SK-N-SH (cell line): ENCODE measurements around the gene NR2E3. TPM values are rescaled to one million over a fixed set of nuclear protein-coding genes. Genes with fewer than 3 reads are reported as not detected.

Experiments
- CTCF ChIA-PET: fragments of 300-600, 350-600 bp; formaldehyde crosslinking; extraction: SDS; loops from one replicate; lab custom pipeline; 2021; lab: Yijun Ruan, JAX
- POLR2A ChIA-PET: fragments of 350-600 bp; sonication (Branson Sonifier 250); formaldehyde crosslinking; extraction: SDS; loops from one replicate; lab custom pipeline; 2020; ENCODE audit warnings: antibody characterized with exemption, inconsistent platforms; lab: Yijun Ruan, JAX
- DNase-seq: peaks from one replicate; pipeline ENCODE4 v3.0.0; 2012
- H2AFZ ChIP-seq: fragments of 200-600 bp; sonication (generic); 2 replicates; pipeline ENCODE4 v1.8.1; 2016; ENCODE audit warnings: antibody characterized with exemption, mild to moderate bottlenecking, low read depth
- H3F3A ChIP-seq: fragments of 200-600 bp; sonication (generic); replicated peaks from 2 replicates; pipeline ENCODE3; 2016; ENCODE audit warnings: antibody characterized with exemption, mild to moderate bottlenecking; ENCODE audit not compliant: insufficient read depth
- H3K27ac ChIP-seq, 2 experiments: fragments of 200-500 bp in 1 of 2; fragments of 200-600 bp in 1 of 2; sonication (Bioruptor generic) in 1 of 2; sonication (generic), shearing (Covaris generic) in 1 of 2; 2 replicates each; pipeline versions ENCODE4 v1.5.1 to v1.6.1; 2014 to 2016; ENCODE audit warnings: low read depth in 2 of 2, inconsistent platforms in 1 of 2, low read length in 1 of 2, mild to moderate bottlenecking in 1 of 2, mixed read lengths in 1 of 2
- H3K27me3 ChIP-seq: fragments of 200-600 bp; sonication (generic), shearing (Covaris generic); 2 replicates; pipeline ENCODE4 v1.6.1; 2016; ENCODE audit warnings: mixed run types; ENCODE audit not compliant: insufficient read depth
- H3K36me3 ChIP-seq, 2 experiments: fragments of 200-500 bp in 1 of 2; fragments of 200-600 bp in 1 of 2; sonication (Bioruptor generic) in 1 of 2; sonication (generic) in 1 of 2; replicated peaks in 1 of 2; 2 replicates each; pipeline versions ENCODE3 to v1.5.1; 2014 to 2016; ENCODE audit warnings: low read length in 1 of 2, mild to moderate bottlenecking in 1 of 2; ENCODE audit not compliant: insufficient read depth in 2 of 2, control insufficient read depth in 1 of 2
- H3K4me1 ChIP-seq, 2 experiments: fragments of 200-500 bp in 1 of 2; fragments of 200-600 bp in 1 of 2; sonication (Bioruptor generic) in 1 of 2; sonication (generic), shearing (Covaris generic) in 1 of 2; 2 replicates each; pipeline versions ENCODE4 v1.5.1 to v1.6.1; 2014 to 2016; ENCODE audit warnings: low read depth in 1 of 2, low read length in 1 of 2, mixed run types in 1 of 2; ENCODE audit not compliant: insufficient read depth in 2 of 2, control insufficient read depth in 1 of 2
- H3K4me2 ChIP-seq: fragments of 200-600 bp; sonication (generic), shearing (Covaris generic); 2 replicates; pipeline ENCODE4 v1.6.1; 2017; ENCODE audit warnings: mixed run types
- H3K4me3 ChIP-seq, 2 experiments: fragments of 200-500 bp in 1 of 2; fragments of 200-600 bp in 1 of 2; sonication (Bioruptor generic) in 1 of 2; sonication (generic), shearing (Covaris generic) in 1 of 2; 2 replicates each; pipeline versions ENCODE4 v1.5.1 to v1.8.1; 2014 to 2016; ENCODE audit warnings: low read depth in 2 of 2, inconsistent platforms in 1 of 2, low read length in 1 of 2, mild to moderate bottlenecking in 1 of 2, mixed read lengths in 1 of 2, moderate library complexity in 1 of 2
- H3K79me2 ChIP-seq: fragments of 200-600 bp; sonication (generic); 2 replicates; pipeline ENCODE4 v1.8.1; 2017; ENCODE audit warnings: mild to moderate bottlenecking; ENCODE audit not compliant: insufficient read depth
- H3K9ac ChIP-seq: fragments of 200-600 bp; sonication (generic); 2 replicates; pipeline ENCODE4 v1.6.1; 2017; ENCODE audit warnings: mixed run types
- H3K9me2 ChIP-seq: fragments of 200-600 bp; sonication (generic); 2 replicates; pipeline ENCODE4 v1.6.1; 2017; ENCODE audit warnings: mixed run types
- H3K9me3 ChIP-seq: fragments of 200-600 bp; sonication (generic); 2 replicates; pipeline ENCODE4 v1.6.1; 2017; ENCODE audit warnings: mixed run types, mild to moderate bottlenecking, moderate library complexity
- H4K20me1 ChIP-seq: fragments of 200-600 bp; sonication (generic); 2 replicates; pipeline ENCODE4 v1.6.1; 2017; ENCODE audit warnings: mild to moderate bottlenecking, mixed run types; ENCODE audit not compliant: insufficient read depth
- CHD2 ChIP-seq: fragments of 150-350 bp; IDR thresholded peaks from 2 replicates; pipeline ENCODE4 v1.6.1; 2018; ENCODE audit warnings: low read length; ENCODE audit not compliant: partially characterized antibody
- ELF1 ChIP-seq: IDR thresholded peaks from 2 replicates; pipeline ENCODE4 v1.4.0; 2012
- EP300 ChIP-seq, 2 experiments: IDR thresholded peaks; 2 replicates each; pipeline versions ENCODE4 v1.4.0 to v1.6.1; 2012; ENCODE audit warnings: borderline replicate concordance in 1 of 2, low read depth in 1 of 2, low read length in 1 of 2
- EZH2phosphoT487 ChIP-seq: fragments of 200-600 bp; sonication (generic); IDR thresholded peaks from 2 replicates; pipeline ENCODE4 v1.6.1; 2017; ENCODE audit warnings: low read depth, mixed run types, mild to moderate bottlenecking, antibody characterized with exemption, moderate library complexity, borderline replicate concordance
- FOSL2 ChIP-seq: IDR thresholded peaks from 2 replicates; pipeline ENCODE4 v1.4.0; 2012; ENCODE audit warnings: low read depth, mild to moderate bottlenecking, moderate library complexity, borderline replicate concordance
- FOXM1 ChIP-seq: IDR thresholded peaks from 2 replicates; pipeline ENCODE4 v1.4.0; 2012; ENCODE audit warnings: low read depth, mild to moderate bottlenecking
- GABPA ChIP-seq: IDR thresholded peaks from 2 replicates; pipeline ENCODE4 v1.4.0; 2012; ENCODE audit warnings: low read depth, mild to moderate bottlenecking
- GATA2 ChIP-seq: sonication (generic); formaldehyde crosslinking; IDR thresholded peaks from 2 replicates; pipeline ENCODE4 v1.5.0; 2020; ENCODE audit warnings: mild to moderate bottlenecking, missing genetic modification reagents
- IRF3 ChIP-seq: fragments of 150-350 bp; IDR thresholded peaks from 2 replicates; pipeline ENCODE4 v1.6.1; 2016; ENCODE audit warnings: mild to moderate bottlenecking, low read depth, low read length
- MEF2A ChIP-seq: IDR thresholded peaks from 2 replicates; pipeline ENCODE4 v1.4.0; 2012; ENCODE audit warnings: low read depth, borderline replicate concordance
- MXI1 ChIP-seq: IDR thresholded peaks from 2 replicates; pipeline ENCODE4 v1.6.1; 2012; ENCODE audit warnings: mild to moderate bottlenecking, low read depth, low read length, improper control_type of control experiment
- NFIC ChIP-seq: IDR thresholded peaks from 2 replicates; pipeline ENCODE4 v1.4.0; 2012; ENCODE audit warnings: borderline replicate concordance
- NRF1 ChIP-seq: IDR thresholded peaks from 2 replicates; pipeline ENCODE4 v1.6.1; 2012; ENCODE audit warnings: low read depth, mild to moderate bottlenecking, low read length
- RCOR1 ChIP-seq: fragments of 150-350 bp; IDR thresholded peaks from 2 replicates; pipeline ENCODE4 v1.6.1; 2017; ENCODE audit warnings: antibody characterized with exemption, low read length
- TCF12 ChIP-seq: IDR thresholded peaks from 2 replicates; pipeline ENCODE4 v1.4.0; 2012
- TEAD4 ChIP-seq: IDR thresholded peaks from 2 replicates; pipeline ENCODE4 v1.4.0; 2012; ENCODE audit warnings: mild to moderate bottlenecking, borderline replicate concordance; ENCODE audit not compliant: insufficient read depth
- USF1 ChIP-seq: IDR thresholded peaks from 2 replicates; pipeline ENCODE4 v1.4.0; 2012; ENCODE audit warnings: low read depth, borderline replicate concordance
- YY1 ChIP-seq: IDR thresholded peaks from 2 replicates; pipeline ENCODE4 v1.4.0; 2012; ENCODE audit warnings: low read depth, mild to moderate bottlenecking
- WGBS: methylation state at CpG from one replicate; pipeline ENCODE4 v1.1.6; 2017; ENCODE audit warnings: low lambda C conversion rate; 5-methylcytosine and 5-hydroxymethylcytosine counted together
- polyA plus RNA-seq, 3 experiments: library from polyadenylated mRNA; depleted of rRNA; stranded (reverse); fragments of >200 nt; gene quantifications; 2 replicates each; pipeline ENCODE4 v1.2.3, GENCODE V29; 2012
- TF ChIP-seq, protein P1 (sequence below): IDR thresholded peaks from 2 replicates; pipeline ENCODE4; 2012
- TF ChIP-seq, protein P2 (sequence below): fragments of 200-600 bp; sonication (generic); IDR thresholded peaks from 2 replicates; pipeline ENCODE4 v1.6.1; 2017; ENCODE audit warnings: antibody characterized with exemption, mild to moderate bottlenecking, moderate library complexity

NR2E3 gene
- polyA plus RNA-seq, 1 of the 3 experiments (the other 2 are of a cell fraction): 0.18 TPM

GRCh38 chr15:71786673-71787072 lies 23.7 kb upstream of the NR2E3 start:
- WGBS: 92% methylated on average over 7 of the region's 7 CpGs
- ChIA-PET POLR2A (no interaction called here), CTCF (interaction anchor here (0.6 to 6.7 kb wide), 3 partner anchors 14 to 980 kb away, joined by 3 to 39 read pairs (median 10); no protein-coding TSS in a partner anchor)
- H3K4me3 ChIP-seq: no peak overlapping the region
- H2AFZ ChIP-seq: no peak overlapping the region
- no peak overlapping the region for H3K9ac ChIP-seq
- no peak overlapping the region for H3K27ac ChIP-seq
- TF ChIP-seq MEF2A: no peak
- no peak for DNase-seq
- no peaks in the 10 kb centered on the region for H3K79me2 ChIP-seq
- peaks cover 0 to 6% of the 10 kb centered on the region in 2 experiments; a peak in 2 of 4 replicates for H3K4me1 ChIP-seq
- no peaks in the 10 kb centered on the region for H3F3A ChIP-seq
- H3K9me2 ChIP-seq: no peaks in the 10 kb centered on the region
- H3K9me3 ChIP-seq: no peaks in the 10 kb centered on the region
- H4K20me1 ChIP-seq: no peaks in the 10 kb centered on the region
- no peaks in the 10 kb centered on the region for H3K27me3 ChIP-seq
- H3K4me2 ChIP-seq: no peak overlapping the region
- H3K36me3 ChIP-seq: no peaks in the 10 kb centered on the region

- POLR2A ChIA-PET: no interaction called here
- Histone ChIP-seq H3K4me1 (peaks cover 0 to 6% of the 10 kb centered on the region in 2 experiments; a peak in 2 of 4 replicates), H3K36me3 (no peaks in the 10 kb centered on the region), H3K4me3 (no peak overlapping the region), H4K20me1 (no peaks in the 10 kb centered on the region), H3K9me3 (no peaks in the 10 kb centered on the region), H3K79me2 (no peaks in the 10 kb centered on the region), H2AFZ (no peak overlapping the region), H3K27ac (no peak overlapping the region), H3K9me2 (no peaks in the 10 kb centered on the region)
- 86% methylated on average over 14 of the region's 15 CpGs for WGBS
- CTCF ChIA-PET: interaction anchor here (1.3 to 6.7 kb wide), 4 partner anchors 9 to 367 kb away, joined by 3 to 39 read pairs (median 14); partner anchors contain the start of genes MYO9A and SENP8
- DNase-seq: no peak
- TF ChIP-seq ELF1 (no peak), RCOR1 (no peak), MXI1 (no peak), NFIC (no peak), GABPA (no peak), TCF12 (no peak), YY1 (no peak), FOSL2 (no peak), EP300 (IDR thresholded peaks at IDR 0.05; ENCODE audit: borderline replicate concordance in 1 of 2, low read depth in 1 of 2, low read length in 1 of 2) (no peak), NRF1 (no peak), GATA2 (CRISPR knock-in tag) (no peak), IRF3 (no peak), FOXM1 (no peak), TEAD4 (no peak), EZH2phosphoT487 (no peak), MEF2A (no peak), USF1 (no peak), CHD2 (no peak)
- TF ChIP-seq, protein P1, sequence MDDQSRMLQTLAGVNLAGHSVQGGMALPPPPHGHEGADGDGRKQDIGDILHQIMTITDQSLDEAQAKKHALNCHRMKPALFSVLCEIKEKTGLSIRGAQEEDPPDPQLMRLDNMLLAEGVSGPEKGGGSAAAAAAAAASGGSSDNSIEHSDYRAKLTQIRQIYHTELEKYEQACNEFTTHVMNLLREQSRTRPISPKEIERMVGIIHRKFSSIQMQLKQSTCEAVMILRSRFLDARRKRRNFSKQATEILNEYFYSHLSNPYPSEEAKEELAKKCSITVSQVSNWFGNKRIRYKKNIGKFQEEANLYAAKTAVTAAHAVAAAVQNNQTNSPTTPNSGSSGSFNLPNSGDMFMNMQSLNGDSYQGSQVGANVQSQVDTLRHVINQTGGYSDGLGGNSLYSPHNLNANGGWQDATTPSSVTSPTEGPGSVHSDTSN: no peak
- TF ChIP-seq, protein P2, sequence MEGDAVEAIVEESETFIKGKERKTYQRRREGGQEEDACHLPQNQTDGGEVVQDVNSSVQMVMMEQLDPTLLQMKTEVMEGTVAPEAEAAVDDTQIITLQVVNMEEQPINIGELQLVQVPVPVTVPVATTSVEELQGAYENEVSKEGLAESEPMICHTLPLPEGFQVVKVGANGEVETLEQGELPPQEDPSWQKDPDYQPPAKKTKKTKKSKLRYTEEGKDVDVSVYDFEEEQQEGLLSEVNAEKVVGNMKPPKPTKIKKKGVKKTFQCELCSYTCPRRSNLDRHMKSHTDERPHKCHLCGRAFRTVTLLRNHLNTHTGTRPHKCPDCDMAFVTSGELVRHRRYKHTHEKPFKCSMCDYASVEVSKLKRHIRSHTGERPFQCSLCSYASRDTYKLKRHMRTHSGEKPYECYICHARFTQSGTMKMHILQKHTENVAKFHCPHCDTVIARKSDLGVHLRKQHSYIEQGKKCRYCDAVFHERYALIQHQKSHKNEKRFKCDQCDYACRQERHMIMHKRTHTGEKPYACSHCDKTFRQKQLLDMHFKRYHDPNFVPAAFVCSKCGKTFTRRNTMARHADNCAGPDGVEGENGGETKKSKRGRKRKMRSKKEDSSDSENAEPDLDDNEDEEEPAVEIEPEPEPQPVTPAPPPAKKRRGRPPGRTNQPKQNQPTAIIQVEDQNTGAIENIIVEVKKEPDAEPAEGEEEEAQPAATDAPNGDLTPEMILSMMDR: no peak
- TF ChIP-seq, all 33 proteins: peak for 0
- Histone ChIP-seq H3K4me2 (no peak overlapping the region), H3F3A (no peaks in the 10 kb centered on the region), H3K9ac (no peak overlapping the region), H3K27me3 (no peaks in the 10 kb centered on the region)
These were observed 21.4 kb upstream of the NR2E3 start for GRCh38 chr15:71788646-71789579.
